B cell (primary cell): ENCODE measurements around the gene CENPF. TPM values are rescaled to one million over a fixed set of nuclear protein-coding genes. Genes with fewer than 3 reads are reported as not detected.

Experiments used
- ATAC-seq: fragments of 200-7000 bp; cut with Tn5 transposase; one replicate; pipeline ENCODE4 v1.10.0; 2021; ENCODE audit warnings: low read depth, mild to moderate bottlenecking, moderate number of reproducible peaks, moderate library complexity
- CTCF ChIA-PET: fragments of 350-600 bp; sonication (Branson Sonifier 250); formaldehyde crosslinking; loops from one replicate; lab custom pipeline; 2021; ENCODE audit warnings: antibody characterized with exemption, inconsistent platforms; lab: Charles Lee
- POLR2A ChIA-PET: fragments of 350-600 bp; sonication (Branson Sonifier 250); formaldehyde crosslinking; loops from one replicate; lab custom pipeline; 2021; ENCODE audit warnings: antibody characterized with exemption; lab: Charles Lee
- DNase-seq: peaks from one replicate; pipeline ENCODE4 v3.0.0; 2013
- H2AFZ ChIP-seq: 2 replicates; pipeline ENCODE4 v1.6.1; 2012; ENCODE audit warnings: mild to moderate bottlenecking, low read depth, low read length; ENCODE audit not compliant: insufficient read depth, poor library complexity, severe bottlenecking
- H3K27ac ChIP-seq, 2 donors: 1 replicate in 1 of 2; 2 replicates in 1 of 2; pipeline ENCODE4 v1.5.1; 2012 to 2013; ENCODE audit warnings: low read length in 2 of 2, mild to moderate bottlenecking in 2 of 2, moderate library complexity in 1 of 2
- H3K27me3 ChIP-seq, 4 experiments: fragments of 200-600 bp in 1 of 4; sonication (generic) in 1 of 4; replicated peaks in 1 of 4; 1 replicate in 2 of 4; 2 replicates in 2 of 4; pipeline versions ENCODE4 v1.6.1 to v1.7.0; 2013 to 2016; ENCODE audit warnings: low read length in 3 of 4, mild to moderate bottlenecking in 2 of 4, mixed read lengths in 1 of 4, moderate library complexity in 1 of 4; ENCODE audit not compliant: insufficient read depth in 4 of 4, control insufficient read depth in 3 of 4; ENCODE audit errors: control extremely low read depth in 1 of 4
- H3K36me3 ChIP-seq, 2 experiments: replicated peaks in 1 of 2; 1 replicate in 1 of 2; 2 replicates in 1 of 2; pipeline versions ENCODE4 v1.6.1 to v1.7.1; 2013; ENCODE audit warnings: low read length in 1 of 2; ENCODE audit not compliant: insufficient read depth in 2 of 2, control insufficient read depth in 1 of 2; ENCODE audit errors: control extremely low read depth in 1 of 2, extremely low read depth in 1 of 2
- H3K4me1 ChIP-seq, 2 donors: fragments of 200-600 bp in 1 of 2; sonication (generic) in 1 of 2; 1 replicate in 1 of 2; 2 replicates in 1 of 2; pipeline versions ENCODE4 v1.5.1 to v1.6.1; 2013 to 2017; ENCODE audit warnings: low read length in 2 of 2; ENCODE audit not compliant: control insufficient read depth in 2 of 2, insufficient read depth in 2 of 2
- H3K4me2 ChIP-seq: replicated peaks from 2 replicates; pipeline ENCODE3; 2012; ENCODE audit warnings: mild to moderate bottlenecking, low read depth, low read length; ENCODE audit not compliant: poor library complexity, severe bottlenecking
- H3K4me3 ChIP-seq, 5 experiments: fragments of 200-600 bp in 1 of 5; sonication (generic) in 1 of 5; 1 replicate in 3 of 5; 2 replicates in 2 of 5; pipeline versions ENCODE4 v1.5.1 to v1.7.0; 2011 to 2016; ENCODE audit warnings: low read length in 4 of 5, mild to moderate bottlenecking in 4 of 5, low read depth in 2 of 5, control low read depth in 1 of 5, moderate library complexity in 1 of 5; ENCODE audit not compliant: insufficient read depth in 1 of 5; ENCODE audit errors: control extremely low read depth in 1 of 5, extremely low read depth in 1 of 5
- H3K79me2 ChIP-seq: fragments of 200-600 bp; sonication (generic); one replicate; pipeline ENCODE4 v1.6.0; 2016; ENCODE audit warnings: low read length; ENCODE audit not compliant: control insufficient read depth, insufficient read depth
- H3K9ac ChIP-seq: fragments of 200-600 bp; sonication (generic); 2 replicates; pipeline ENCODE4 v1.6.1; 2017; ENCODE audit warnings: mild to moderate bottlenecking, low read length, moderate library complexity
- H3K9me3 ChIP-seq, 3 donors: one replicate each; pipeline versions ENCODE4 v1.6.1 to v1.7.1; 2013; ENCODE audit warnings: low read length in 2 of 3; ENCODE audit not compliant: control insufficient read depth in 2 of 3, insufficient read depth in 1 of 3; ENCODE audit errors: control extremely low read depth in 1 of 3
- H4K20me1 ChIP-seq: 2 replicates; pipeline ENCODE4 v1.6.0; 2012; ENCODE audit warnings: mild to moderate bottlenecking, low read length; ENCODE audit not compliant: insufficient read depth, control insufficient read depth, poor library complexity, severe bottlenecking
- H3K27ac Mint-ChIP-seq: one replicate; pipeline ENCODE4 v1.8.0; 2021; ENCODE audit warnings: mixed read lengths
- H3K27me3 Mint-ChIP-seq: one replicate; pipeline ENCODE4 v1.8.0; 2021; ENCODE audit warnings: mixed read lengths
- H3K4me1 Mint-ChIP-seq: one replicate; pipeline ENCODE4 v1.8.0; 2021; ENCODE audit warnings: mixed read lengths
- H3K4me3 Mint-ChIP-seq: one replicate; pipeline ENCODE4 v1.8.0; 2021; ENCODE audit warnings: mixed read lengths
- H3K9me3 Mint-ChIP-seq: one replicate; pipeline ENCODE4 v1.8.0; 2022; ENCODE audit warnings: mixed read lengths; ENCODE audit not compliant: insufficient read depth
- CTCF ChIP-seq: fragments of 200-600 bp; IDR thresholded peaks from one replicate; pipeline ENCODE4 v1.8.0; 2022; ENCODE audit warnings: antibody characterized with exemption, mild to moderate bottlenecking
- EZH2 ChIP-seq: IDR thresholded peaks from 2 replicates; pipeline ENCODE4 v1.6.1; 2012; ENCODE audit warnings: borderline replicate concordance, low read depth, mild to moderate bottlenecking, moderate library complexity, low read length; ENCODE audit not compliant: insufficient read depth, poor library complexity, severe bottlenecking
- WGBS: methylation state at CpG from one replicate; pipeline ENCODE4 v1.1.5; 2013; ENCODE audit warnings: missing lambda C conversion rate; ENCODE audit not compliant: insufficient coverage; 5-methylcytosine and 5-hydroxymethylcytosine counted together
- intact Hi-C: fragments of 100-400 bp; cut with micrococcal nuclease; formaldehyde crosslinking; loops from one replicate; pipeline ENCODE4 v1.10.0; 2022
- polyA plus RNA-seq: library from polyadenylated mRNA; depleted of rRNA; stranded (reverse); fragments of >200 nt; gene quantifications from 2 replicates; pipeline ENCODE4 v1.2.3, GENCODE V29; 2012
- total RNA-seq, 2 donors: library from RNA; stranded (reverse); fragments of 120-200 nt in 1 of 2; gene quantifications; 1 replicate in 1 of 2; 2 replicates in 1 of 2; pipeline versions ENCODE4 v1.2.3 to v1.2.4, GENCODE V29; 2013 to 2022

Gene CENPF
- total and polyA plus RNA-seq, 2 donors (not counting 1 experiment from before 2014, with no cell fraction given): 0.12 to 3.0 TPM

GRCh38 chr1:214658785-214659184 is 55.8 kb downstream of the CENPF start:
- H3K4me2 ChIP-seq: no peak overlapping the region
- H3K27ac Mint-ChIP-seq: no peak overlapping the region
- no peaks in the 10 kb centered on the region for H3K27me3 Mint-ChIP-seq
- H4K20me1 ChIP-seq: no peaks in the 10 kb centered on the region
- CTCF ChIA-PET: no interaction called here
- TF ChIP-seq CTCF: no peak
- TF ChIP-seq EZH2: no peak
- no peaks in the 10 kb centered on the region for H3K36me3 ChIP-seq
- no peaks in the 10 kb centered on the region for H3K79me2 ChIP-seq
- H3K4me1 ChIP-seq: no peaks in the 10 kb centered on the region
- no peak for ATAC-seq
- no peak for DNase-seq
- no peak overlapping the region for H2AFZ ChIP-seq
- H3K9ac ChIP-seq: no peak overlapping the region
- no peak overlapping the region for H3K27ac ChIP-seq
- no peaks in the 10 kb centered on the region for H3K9me3 ChIP-seq
- no peak overlapping the region for H3K4me3 ChIP-seq
- no peaks in the 10 kb centered on the region for H3K4me1 Mint-ChIP-seq
- no peaks in the 10 kb centered on the region for H3K27me3 ChIP-seq
- POLR2A ChIA-PET: no interaction called here
- H3K4me3 Mint-ChIP-seq: no peak overlapping the region
- 100% methylated on average over 7 of the region's 9 CpGs for WGBS
- intact Hi-C loops: no loop called here
- H3K9me3 Mint-ChIP-seq: no peaks in the 10 kb centered on the region

- Histone ChIP-seq H3K4me3 (no peak overlapping the region), H3K36me3 (no peaks in the 10 kb centered on the region), H3K9ac (no peak overlapping the region), H3K27ac (no peak overlapping the region), H4K20me1 (no peaks in the 10 kb centered on the region), H3K79me2 (no peaks in the 10 kb centered on the region), H3K9me3 (no peaks in the 10 kb centered on the region), H3K4me2 (no peak overlapping the region), H3K27me3 (no peaks in the 10 kb centered on the region), H2AFZ (no peak overlapping the region), H3K4me1 (no peaks in the 10 kb centered on the region)
- Mint-ChIP-seq H3K27ac (no peak overlapping the region), H3K9me3 (no peaks in the 10 kb centered on the region), H3K4me1 (no peaks in the 10 kb centered on the region), H3K4me3 (no peak overlapping the region), H3K27me3 (no peaks in the 10 kb centered on the region)
- CTCF ChIA-PET: no interaction called here
- intact Hi-C loops: no loop called here
- no peak for DNase-seq
- no peak for TF ChIP-seq CTCF
- no peak for TF ChIP-seq EZH2
- WGBS: 100% methylated on average over 1 of the region's 2 CpGs
- POLR2A ChIA-PET: no interaction called here
- ATAC-seq: no peak
Measured at GRCh38 chr1:214660190-214660589, 57.2 kb downstream of the CENPF start.
